Pancreas (tissue), 10 donors: ENCODE results near the gene TCAIM. TPM values are rescaled to one million over a fixed set of nuclear protein-coding genes. Genes with fewer than 3 reads are reported as not detected.

Source experiments
- ATAC-seq, 4 donors: fragments of 200-7000 bp; cut with Tn5 transposase; one replicate each; pipeline versions ENCODE4 v1.8.0 to v1.9.1; 2020; ENCODE audit warnings: mild to moderate bottlenecking in 4 of 4, moderate library complexity in 4 of 4
- DNase-seq, 6 donors: peaks; one replicate each; pipeline ENCODE4 v3.0.0-alpha.2; 2020
- FAIRE-seq: peaks from 2 replicates; lab custom pipeline; 2012; peaks lifted over from hg19 to GRCh38; lab: Jason Lieb, UNC
- H3K27ac ChIP-seq, 4 donors: fragments of 200-600 bp; sonication (generic); 1 replicate in 3 of 4; 2 replicates in 1 of 4; pipeline versions ENCODE4 v1.5.0 to v1.8.0; 2020
- H3K27me3 ChIP-seq, 4 donors: fragments of 200-600 bp; one replicate each; pipeline ENCODE4 v1.8.0; 2021
- H3K36me3 ChIP-seq, 3 donors: fragments of 200-600 bp; sonication (generic) in 1 of 3; one replicate each; pipeline versions ENCODE4 v1.5.0 to v1.8.0; 2020 to 2021
- H3K4me1 ChIP-seq, 3 donors: fragments of 200-600 bp; one replicate each; pipeline ENCODE4 v1.8.0; 2021
- H3K4me3 ChIP-seq, 4 donors: fragments of 200-600 bp; sonication (generic) in 2 of 4; one replicate each; pipeline versions ENCODE4 v1.5.0 to v1.8.0; 2020 to 2021
- H3K9me3 ChIP-seq, 4 donors: fragments of 200-600 bp; one replicate each; pipeline ENCODE4 v1.8.0; 2021
- CTCF ChIP-seq, 4 donors: fragments of 200-600 bp; sonication (generic) in 3 of 4; IDR thresholded peaks; one replicate each; pipeline versions ENCODE4 v1.5.0 to v1.8.0; 2021; ENCODE audit warnings: antibody characterized with exemption in 4 of 4
- WGBS, 2 donors: extraction: QIAGEN DNeasy Blood & Tissue Kit; methylation state at CpG; one replicate each; pipeline ENCODE4 v1.1.7; 2013; 5-methylcytosine and 5-hydroxymethylcytosine counted together
- intact Hi-C, 3 donors: fragments of 100-400 bp; cut with DNase I; formaldehyde crosslinking; loops; one replicate each; pipeline versions ENCODE4 v1.11.1 to v1.14.2; 2022
- polyA plus RNA-seq, 2 donors: library from polyadenylated mRNA; stranded (reverse); fragments of 200-250 nt; gene quantifications; one replicate each; pipeline ENCODE4 v1.2.3, GENCODE V29; 2013
- total RNA-seq, 6 donors: library from RNA; stranded (reverse); fragmentation: NEBNext Ultra II Directional in 4 of 6; extraction: Animal tissue kit (Norgen Biotek cat#: 25700) in 4 of 6; gene quantifications; one replicate each; pipeline versions ENCODE4 v1.2.1 to v1.2.4, GENCODE V29; 2021 to 2023
- donor health status: healthy with polysubstance abuse.
- donor health status: DM: no; HTN: no; CAD: no; lungs with moderate emphysema.
- donor health status: DM: no; HTN: no; CAD: no.
- donor health status: control.
- donor health status: control.
- donor health status: Bipolar disorder and iron deficiency.
- donor health status: DM: yes; HTN: yes; CAD: no.
- donor health status: DM: no; HTN: no; CAD: no.
- donor health status: DM: no; HTN: no; CAD: no.
- donor health status: DM: yes; HTN: yes; CAD: no.

Gene TCAIM
- total and polyA plus RNA-seq, 8 donors, result 4.9 to 15.4 (median 10.7) TPM

GRCh38 chr3:44330444-44330843, 8.1 kb upstream of the TCAIM start:
- Histone ChIP-seq H3K27me3 (no peaks in the 10 kb centered on the region), H3K9me3 (no peaks in the 10 kb centered on the region), H3K27ac (no peak overlapping the region), H3K36me3 (no peaks in the 10 kb centered on the region), H3K4me1 (no peaks in the 10 kb centered on the region), H3K4me3 (no peak overlapping the region)
- 81 to 89% methylated on average over 2 of the region's 2 CpGs for WGBS, 2 donors
- no peak for DNase-seq
- intact Hi-C loops, result no loop called here
- FAIRE-seq, result no peak
- TF ChIP-seq CTCF (IDR thresholded peaks at IDR 0.05), result no peak
- no peak for ATAC-seq

GRCh38 chr3:44334326-44334725, 4.2 kb upstream of the TCAIM start:
- TF ChIP-seq CTCF (IDR thresholded peaks at IDR 0.05), result no peak
- intact Hi-C loops, result no loop called here

GRCh38 chr3:44337248-44337785, 1.2 kb upstream of the TCAIM start:
- intact Hi-C loops, result no loop called here
- no peaks in the 10 kb centered on the region for H3K9me3 ChIP-seq
- no peaks in the 10 kb centered on the region for H3K27me3 ChIP-seq
- no peak for DNase-seq
- peak overlapping the region; percentile 92 to 100 (median 99) for H3K27ac ChIP-seq
- peaks cover 0 to 19% (median 6%) of the 10 kb centered on the region in 3 donors for H3K4me1 ChIP-seq
- no peaks in the 10 kb centered on the region for H3K36me3 ChIP-seq
- peak overlapping the region; percentile 60 to 75 (median 64) for H3K4me3 ChIP-seq
- no peak for FAIRE-seq
- WGBS, 2 donors, result 39 to 55% methylated on average over 5 of the region's 5 CpGs
- TF ChIP-seq CTCF (IDR thresholded peaks at IDR 0.05), result no peak
- no peak for ATAC-seq

More at GRCh38 chr3:44334326-44334725, 4.2 kb upstream of the TCAIM start:
- H3K4me1 ChIP-seq, result no peaks in the 10 kb centered on the region
- FAIRE-seq, result no peak
- no peaks in the 10 kb centered on the region for H3K36me3 ChIP-seq
- H3K9me3 ChIP-seq, result no peaks in the 10 kb centered on the region
- 71 to 79% methylated on average over 2 of the region's 2 CpGs for WGBS, 2 donors
- DNase-seq, result no peak
- no peak overlapping the region for H3K4me3 ChIP-seq
- H3K27ac ChIP-seq, result no peak overlapping the region
- ATAC-seq, result no peak
- no peaks in the 10 kb centered on the region for H3K27me3 ChIP-seq

GRCh38 chr3:44338828-44339127, 212 bp downstream of the TCAIM start:
- Histone ChIP-seq H3K27ac (peak overlapping the region; percentile 92 to 100 (median 99)), H3K9me3 (no peaks in the 10 kb centered on the region), H3K4me3 (peak overlapping the region; percentile 60 to 75 (median 64)), H3K36me3 (no peaks in the 10 kb centered on the region), H3K4me1 (peaks cover 0 to 19% (median 9%) of the 10 kb centered on the region in 3 donors), H3K27me3 (no peaks in the 10 kb centered on the region)
- no peak for FAIRE-seq
- ATAC-seq, result no peak
- intact Hi-C loops, result no loop called here
- WGBS, 2 donors, result 0% methylated on average over 15 of the region's 15 CpGs
- TF ChIP-seq CTCF (IDR thresholded peaks at IDR 0.05), result no peak
- DNase-seq, result no peak

GRCh38 chr3:44339181-44340057, 853 bp downstream of the TCAIM start:
- H3K9me3 ChIP-seq, result no peaks in the 10 kb centered on the region
- peaks cover 0 to 19% (median 9%) of the 10 kb centered on the region in 3 donors for H3K4me1 ChIP-seq
- DNase-seq, result no peak
- no peak for TF ChIP-seq CTCF (IDR thresholded peaks at IDR 0.05)
- peak overlapping the region; percentile 60 to 75 (median 64) for H3K4me3 ChIP-seq
- H3K36me3 ChIP-seq, result no peaks in the 10 kb centered on the region
- intact Hi-C loops, result no loop called here
- no peak for ATAC-seq
- no peaks in the 10 kb centered on the region for H3K27me3 ChIP-seq
- WGBS, 2 donors, result 9 to 11% methylated on average over 11 of the region's 11 CpGs
- FAIRE-seq, result peak; percentile 29
- H3K27ac ChIP-seq, result peak overlapping the region; percentile 92 to 100 (median 99)
